Activated CD4-positive, alpha-beta T cell treated with anti-CD3 and anti-CD28 coated beads, Interleukin-10, Interleukin-2, amounts not matched to agents 100 ng/mL and 50 ng/mL, durations not matched to agents 16 hours and 8 hours (primary cell): Measurements from ENCODE around the gene KRTAP10-7.
A peak's percentile ranks its signal among the peaks of the same experiment; 100 is the strongest.
"Not testable (repeated sequence)": the region's sequence is repeated elsewhere in the genome, so short reads cannot be mapped to it uniquely, and the experiment has no call there.

ENCODE experiments used
- DNase-seq: peaks from one replicate; pipeline ENCODE4 v3.0.0-alpha.2; 2020

Gene KRTAP10-7

GRCh38 chr21:44612669-44613229, 12.4 kb downstream of the KRTAP10-7 start:
- no peak for DNase-seq

- no peak for DNase-seq
These were observed 13.2 kb downstream of the KRTAP10-7 start for GRCh38 chr21:44613386-44614155.

DNA sequence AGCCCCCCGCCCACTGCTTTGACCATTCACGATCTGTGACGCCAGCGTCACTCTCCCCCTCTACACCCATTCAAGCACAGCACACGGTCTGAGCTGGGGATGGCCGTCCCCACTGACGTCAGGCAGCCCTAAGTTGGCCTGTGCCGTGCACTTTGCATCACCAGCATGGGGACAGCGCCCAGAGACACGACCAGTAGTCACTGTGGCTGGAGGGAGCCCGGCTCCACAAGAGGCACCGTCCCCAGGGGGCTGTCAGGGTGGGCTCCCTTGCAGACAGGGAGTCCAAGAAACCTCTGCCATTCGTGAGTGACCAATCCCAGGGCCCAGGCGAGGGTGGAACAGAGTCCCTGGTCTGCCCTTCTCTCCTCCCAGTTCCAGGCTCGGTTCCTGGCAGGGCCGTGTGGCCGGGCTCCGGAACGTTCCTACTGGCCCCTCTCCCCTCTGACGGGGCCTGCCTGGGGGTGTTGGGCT, 13.8 kb downstream of the KRTAP10-7 start:
- DNase-seq = no peak

GRCh38 chr21:44614961-44615391, 14.6 kb downstream of the KRTAP10-7 start:
- DNase-seq = no peak

DNA sequence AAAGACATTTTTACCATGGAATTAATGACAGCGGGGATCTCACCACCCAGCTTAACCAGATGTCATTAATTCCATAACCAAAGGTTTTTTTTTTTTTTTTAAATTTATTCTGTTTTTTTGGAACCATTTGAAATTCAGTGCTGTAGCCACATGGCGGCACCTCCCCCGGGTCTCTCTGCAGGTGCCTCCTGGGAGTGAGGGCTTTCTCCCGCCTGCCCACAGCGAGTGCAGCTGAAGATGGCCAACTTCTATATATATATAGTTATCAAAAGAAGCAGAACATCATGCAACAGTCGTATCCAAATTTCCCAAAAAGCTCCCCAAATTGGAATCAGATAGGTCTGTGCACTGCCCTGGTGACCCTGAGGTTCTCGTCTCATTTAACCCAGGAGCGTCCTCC, 15.1 kb downstream of the KRTAP10-7 start:
- DNase-seq = no peak

- DNase-seq = no peak
These were observed 15.7 kb downstream of the KRTAP10-7 start for GRCh38 chr21:44615911-44616590.

- DNase-seq = no peak
These were observed 16.2 kb downstream of the KRTAP10-7 start for GRCh38 chr21:44616591-44616926.

DNA sequence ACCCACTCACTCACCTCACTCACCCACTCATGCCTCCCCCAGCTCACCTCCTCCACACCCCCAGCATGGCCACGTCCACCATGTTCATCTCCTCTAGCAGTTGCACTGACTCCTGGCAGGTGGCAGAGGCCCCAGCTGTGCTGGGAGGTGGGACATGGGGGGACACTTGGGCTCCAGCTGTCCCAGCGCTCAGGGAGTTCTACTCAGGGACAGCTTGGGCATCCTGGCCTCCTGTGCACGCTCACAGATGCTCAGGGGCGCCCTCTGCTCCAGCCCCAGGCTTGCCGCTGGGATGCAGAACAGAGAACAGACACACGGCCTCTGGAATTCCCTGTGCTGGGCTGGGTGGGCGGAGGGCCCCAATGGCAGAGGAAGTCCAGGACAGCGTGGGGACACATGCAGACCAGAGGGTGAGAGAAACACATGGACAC, 16.7 kb downstream of the KRTAP10-7 start:
- no peak for DNase-seq

DNA sequence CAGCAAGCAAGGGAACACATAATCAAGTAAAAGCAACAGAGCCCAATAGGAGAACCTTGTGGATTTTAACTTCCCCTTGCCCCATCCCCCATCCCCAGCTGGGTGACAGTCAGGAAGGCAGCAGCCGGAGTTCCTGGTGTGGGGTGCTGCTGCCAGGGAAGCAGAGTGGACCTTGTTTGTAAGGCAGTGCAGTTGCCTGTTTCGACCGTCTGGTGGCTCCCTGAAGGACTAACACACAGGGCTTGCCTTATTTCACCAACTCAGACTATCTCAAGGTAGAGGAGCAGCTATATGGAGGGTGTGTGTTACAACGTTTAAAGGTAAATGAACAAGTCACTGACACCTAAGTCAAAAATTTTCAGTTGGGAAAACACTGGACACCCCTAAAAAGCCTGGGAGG, 18.1 kb downstream of the KRTAP10-7 start:
- DNase-seq = no peak

GRCh38 chr21:44618909-44619308, 18.5 kb downstream of the KRTAP10-7 start:
- peak; percentile 57 for DNase-seq

DNA sequence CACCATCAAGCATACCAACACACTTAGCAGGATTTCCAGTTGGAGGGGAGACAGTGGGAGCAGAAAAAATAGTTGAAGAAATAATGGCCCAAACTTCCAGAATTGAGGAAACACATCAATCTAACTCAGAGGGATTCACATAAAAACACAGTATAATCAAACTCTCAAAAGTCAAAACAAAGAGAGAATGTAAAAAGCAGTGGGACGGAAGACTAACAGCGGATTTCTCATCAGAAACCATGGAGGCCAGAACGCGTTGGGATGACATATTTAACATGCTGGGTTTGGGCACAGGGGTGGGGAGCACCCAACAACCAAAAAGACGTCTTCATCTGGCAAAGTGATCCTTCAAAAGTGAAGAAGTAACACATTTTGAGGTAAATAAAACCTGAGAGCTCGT, 19.5 kb downstream of the KRTAP10-7 start:
- no peak for DNase-seq

DNA sequence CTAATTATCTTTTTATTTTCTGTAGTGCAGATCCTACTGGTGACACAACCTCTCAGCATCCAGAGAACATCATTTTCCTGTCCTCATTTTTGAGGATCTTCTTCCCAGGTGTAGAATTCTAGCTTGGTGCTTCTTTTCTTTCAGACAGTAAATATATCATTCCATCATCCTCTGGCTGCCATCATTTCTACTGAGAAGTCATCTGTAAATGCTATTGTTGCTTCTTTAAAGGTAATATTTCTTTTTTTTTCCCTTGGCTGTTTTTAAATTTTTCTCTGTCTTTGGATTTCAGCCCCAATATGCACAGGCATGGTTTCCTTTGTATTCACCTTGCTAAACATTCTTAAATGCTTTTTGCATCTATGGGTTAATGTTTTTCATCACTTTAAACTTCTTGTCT, 23.2 kb downstream of the KRTAP10-7 start:
- DNase-seq = no peak

DNA sequence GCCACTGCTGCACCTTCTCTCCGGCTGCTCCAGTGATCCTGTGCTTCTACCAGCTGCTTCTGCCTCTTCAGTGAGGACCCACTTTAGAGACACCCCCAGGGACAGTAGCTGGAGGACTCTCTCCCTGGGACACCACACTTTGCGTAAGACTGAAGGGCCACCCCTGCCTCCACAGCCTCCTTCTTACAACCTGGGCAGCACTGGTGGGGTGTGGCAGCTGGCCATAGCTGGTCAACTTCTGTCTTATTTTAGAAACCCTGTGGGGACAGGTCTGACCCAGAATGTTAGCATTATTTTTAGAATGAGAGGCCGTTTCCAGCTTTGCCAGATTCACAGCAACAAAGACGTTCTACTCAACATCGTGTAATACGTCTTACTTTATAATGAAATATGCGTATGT, 25.4 kb downstream of the KRTAP10-7 start:
- DNase-seq = no peak

GRCh38 chr21:44626262-44626661, 25.9 kb downstream of the KRTAP10-7 start:
- DNase-seq = no peak

DNA sequence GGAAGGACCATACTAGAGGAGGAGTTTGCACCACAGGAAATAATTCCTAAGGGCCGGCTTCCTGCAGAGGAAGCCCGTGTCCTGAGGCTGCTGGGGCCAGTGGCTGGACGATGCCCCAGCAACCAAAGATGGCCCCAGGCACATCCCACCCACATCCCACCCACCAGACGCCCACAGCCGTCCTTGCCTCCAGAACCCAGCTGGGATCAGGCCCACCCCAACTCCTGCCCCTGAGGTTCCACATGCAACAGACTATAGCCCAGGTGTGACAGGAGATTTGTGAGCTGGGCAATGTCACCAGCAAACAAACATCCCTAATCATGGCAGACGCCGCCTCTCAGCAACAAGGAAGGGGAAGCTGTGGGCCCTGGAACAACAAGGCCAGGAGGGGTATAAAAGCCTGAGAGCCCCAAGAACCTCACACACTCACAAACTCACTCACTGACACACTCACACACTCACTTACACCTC, 26.3 kb downstream of the KRTAP10-7 start, which contains the start of gene KRTAP10-9:
Gene KRTAP10-9, plus strand, starts transcription at position 421 of the 471 bp plus-strand sequence. CDS start 79 bp downstream, outside the sequence.
- DNase-seq = no peak

DNA sequence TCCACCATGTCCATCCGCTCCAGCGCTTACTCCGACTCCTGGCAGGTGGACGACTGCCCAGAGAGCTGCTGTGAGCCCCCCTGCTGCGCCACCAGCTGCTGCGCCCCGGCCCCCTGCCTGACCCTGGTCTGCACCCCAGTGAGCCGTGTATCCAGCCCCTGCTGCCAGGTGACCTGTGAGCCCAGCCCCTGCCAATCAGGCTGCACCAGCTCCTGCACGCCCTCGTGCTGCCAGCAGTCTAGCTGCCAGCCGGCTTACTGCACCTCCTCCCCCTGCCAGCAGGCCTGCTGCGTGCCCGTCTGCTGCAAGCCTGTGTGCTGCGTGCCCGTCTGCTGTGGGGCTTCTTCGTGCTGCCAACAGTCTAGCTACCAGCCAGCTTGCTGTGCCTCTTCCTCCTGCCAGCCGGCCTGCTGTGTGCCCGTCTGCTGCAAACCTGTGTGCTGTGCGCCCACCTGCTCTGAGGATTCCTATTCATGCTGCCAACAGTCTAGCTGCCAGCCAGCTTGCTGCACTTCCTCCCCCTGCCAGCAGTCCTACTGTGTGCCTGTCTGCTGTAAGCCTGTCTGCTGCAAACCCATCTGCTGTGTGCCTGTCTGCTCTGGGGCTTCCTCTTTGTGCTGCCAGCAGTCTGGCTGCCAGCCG, 26.9 kb downstream of the KRTAP10-7 start:
- not testable (repeated sequence) for DNase-seq

DNA sequence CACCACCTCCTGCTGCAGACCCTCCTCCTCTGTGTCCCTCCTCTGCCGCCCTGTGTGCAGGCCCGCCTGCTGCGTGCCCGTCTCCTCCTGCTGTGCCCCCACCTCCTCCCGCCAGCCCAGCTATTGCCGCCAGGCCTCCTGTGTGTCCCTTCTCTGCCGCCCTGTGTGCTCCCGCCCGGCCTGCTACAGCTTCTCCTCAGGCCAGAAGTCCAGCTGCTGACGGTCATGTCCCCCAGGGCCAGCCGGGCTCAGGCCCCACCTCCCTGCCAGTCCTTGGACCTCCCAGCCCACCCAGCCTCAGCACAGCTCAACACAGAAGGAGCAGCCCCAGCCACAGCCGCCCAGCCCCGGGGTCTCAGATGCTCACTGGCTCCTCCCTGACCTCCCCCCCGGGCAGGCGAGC, 27.4 kb downstream of the KRTAP10-7 start:
- DNase-seq = not testable (repeated sequence)

GRCh38 chr21:44628707-44629391, 28.5 kb downstream of the KRTAP10-7 start:
- DNase-seq = no peak

DNA sequence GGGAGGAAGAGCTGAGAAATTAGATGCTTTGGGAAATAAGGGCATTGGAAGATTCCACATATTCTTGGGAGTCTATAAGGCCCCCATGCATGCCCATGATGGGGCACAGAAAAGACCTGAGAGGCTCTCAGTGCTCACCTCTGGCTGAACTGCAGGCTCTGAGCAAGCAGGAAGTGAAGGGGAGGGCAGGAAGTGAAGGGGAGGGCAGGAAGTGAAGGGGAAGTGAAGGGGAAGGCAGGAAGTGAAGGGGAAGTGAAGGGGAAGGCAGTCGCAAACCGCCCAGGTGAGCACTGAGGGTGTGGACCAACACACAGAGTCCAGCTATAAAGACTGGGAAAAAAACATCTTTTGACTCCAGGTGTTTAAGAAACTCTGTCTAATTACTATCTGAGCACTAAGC, 30.0 kb downstream of the KRTAP10-7 start:
- no peak for DNase-seq

- no peak for DNase-seq
These were observed 31.7 kb downstream of the KRTAP10-7 start for GRCh38 chr21:44632067-44632466.

- no peak for DNase-seq
These were observed 36.0 kb downstream of the KRTAP10-7 start for GRCh38 chr21:44636209-44637017.
